HCT116 (cell line): ENCODE results near the gene PRICKLE2. TPM values are rescaled to one million over a fixed set of nuclear protein-coding genes. Genes with fewer than 3 reads are reported as not detected.

Experiments used
- ATAC-seq: fragments of 200-7000 bp; cut with Tn5 transposase; 2 replicates; pipeline ENCODE4 v1.9.1; 2020; ENCODE audit warnings: mild to moderate bottlenecking, moderate library complexity
- BruUV-seq: library from RNA; stranded (reverse); fragments of 400-500 nt; replicated peaks from 2 replicates; lab custom pipeline; 2021; lab: Mats Ljungman, UMichigan
- CTCF ChIA-PET: fragments of 300-600 bp; sonication (Branson Sonifier 250); formaldehyde crosslinking; loops from one replicate; lab custom pipeline; 2021; ENCODE audit warnings: antibody characterized with exemption; lab: Charles Lee
- POLR2A ChIA-PET: fragments of 300-600, 350-600 bp; sonication (Branson Sonifier 250); formaldehyde crosslinking; loops from one replicate; lab custom pipeline; 2021; ENCODE audit warnings: antibody characterized with exemption; lab: Charles Lee
- RAD21 ChIA-PET, 2 experiments: fragments of 300-600 bp; sonication (Branson Sonifier 250); formaldehyde crosslinking; loops; one replicate each; lab custom pipeline; 2023; ENCODE audit warnings: low total read pairs in 2 of 2; ENCODE audit not compliant: uncharacterized antibody in 2 of 2, unreplicated experiment in 2 of 2, low non-redundant PET in 1 of 2; lab: Charles Lee
- DNase-seq: peaks from one replicate; pipeline ENCODE4 v3.0.0-alpha.2; 2010; ENCODE audit warnings: low read depth, low spot score
- H2AFZ ChIP-seq: fragments of 200-600 bp; shearing (Covaris generic), sonication (generic); 2 replicates; pipeline ENCODE4 v1.6.1; 2017; ENCODE audit warnings: low read depth, mixed run types, mixed read lengths, antibody characterized with exemption, low read length; ENCODE audit not compliant: poor library complexity, severe bottlenecking
- H3K27ac ChIP-seq: 2 replicates; pipeline ENCODE4 v1.5.1; 2012; ENCODE audit warnings: low read depth, low read length
- H3K27me3 ChIP-seq: fragments of 200-600 bp; sonication (generic); 2 replicates; pipeline ENCODE4 v1.6.1; 2016; ENCODE audit warnings: mixed run types, low read length, mixed read lengths; ENCODE audit not compliant: insufficient read depth
- H3K36me3 ChIP-seq, 2 experiments: fragments of 200-500 bp in 1 of 2; fragments of 200-600 bp in 1 of 2; sonication (Bioruptor generic) in 1 of 2; sonication (generic) in 1 of 2; 2 replicates each; pipeline versions ENCODE4 v1.5.1 to v1.6.1; 2014 to 2016; ENCODE audit warnings: low read length in 2 of 2, inconsistent platforms in 1 of 2, mixed read lengths in 1 of 2, mixed run types in 1 of 2; ENCODE audit not compliant: insufficient read depth in 2 of 2, control insufficient read depth in 1 of 2
- H3K4me1 ChIP-seq, 2 experiments: fragments of 200-600 bp in 1 of 2; sonication (generic) in 1 of 2; 2 replicates each; pipeline versions ENCODE4 v1.5.1 to v1.6.1; 2012 to 2017; ENCODE audit warnings: low read length in 2 of 2, inconsistent platforms in 1 of 2, mild to moderate bottlenecking in 1 of 2, mixed read lengths in 1 of 2, mixed run types in 1 of 2, moderate library complexity in 1 of 2; ENCODE audit not compliant: insufficient read depth in 2 of 2, control insufficient read depth in 1 of 2
- H3K4me2 ChIP-seq: fragments of 200-600 bp; sonication (generic); 2 replicates; pipeline ENCODE4 v1.6.1; 2017; ENCODE audit warnings: mixed run types, low read length, mixed read lengths
- H3K4me3 ChIP-seq, 2 experiments: fragments of 200-600 bp in 1 of 2; sonication (generic) in 1 of 2; replicated peaks in 1 of 2; 2 replicates each; pipeline ENCODE4 v1.5.1; 2011 to 2016; ENCODE audit warnings: low read length in 2 of 2, control low read depth in 1 of 2, low read depth in 1 of 2, mild to moderate bottlenecking in 1 of 2, mixed read lengths in 1 of 2, mixed run types in 1 of 2
- H3K79me2 ChIP-seq: fragments of 200-600 bp; sonication (generic); 2 replicates; pipeline ENCODE4 v1.6.1; 2017; ENCODE audit warnings: mild to moderate bottlenecking, mixed run types, low read length, moderate library complexity, mixed read lengths; ENCODE audit not compliant: insufficient read depth
- H3K9ac ChIP-seq: fragments of 200-600 bp; sonication (generic); 2 replicates; pipeline ENCODE4 v1.6.1; 2016; ENCODE audit warnings: low read length, mixed read lengths
- H3K9me2 ChIP-seq: fragments of 200-600 bp; sonication (generic), shearing (Covaris generic); 2 replicates; pipeline ENCODE4 v1.6.1; 2017; ENCODE audit warnings: mixed run types, mild to moderate bottlenecking, moderate library complexity; ENCODE audit not compliant: insufficient read depth
- H3K9me3 ChIP-seq, 2 experiments: fragments of 200-500 bp in 1 of 2; fragments of 200-600 bp in 1 of 2; sonication (Bioruptor generic) in 1 of 2; sonication (generic) in 1 of 2; 2 replicates each; pipeline ENCODE4 v1.6.1; 2014 to 2017; ENCODE audit warnings: low read length in 2 of 2, mixed read lengths in 2 of 2, inconsistent platforms in 1 of 2, low read depth in 1 of 2, mild to moderate bottlenecking in 1 of 2, mixed run types in 1 of 2, moderate library complexity in 1 of 2; ENCODE audit not compliant: control insufficient read depth in 1 of 2, insufficient read depth in 1 of 2
- H4K20me1 ChIP-seq: fragments of 200-600 bp; sonication (generic), shearing (Covaris generic); 2 replicates; pipeline ENCODE4 v1.6.1; 2017; ENCODE audit warnings: mixed run types, mild to moderate bottlenecking, moderate library complexity; ENCODE audit not compliant: insufficient read depth
- ATF3 ChIP-seq: IDR thresholded peaks from 2 replicates; pipeline ENCODE4 v1.6.1; 2012
- CTCF ChIP-seq, 3 experiments: fragments of 200-600 bp in 1 of 3; sonication (generic) in 1 of 3; IDR thresholded peaks in 2 of 3; conservative IDR thresholded peaks in 1 of 3; 2 replicates each; pipeline ENCODE4 v1.5.1; 2012 to 2017; ENCODE audit warnings: low read depth in 2 of 3, low read length in 2 of 3, antibody characterized with exemption in 1 of 3, borderline replicate concordance in 1 of 3, control low read depth in 1 of 3, mild to moderate bottlenecking in 1 of 3, mixed read lengths in 1 of 3, mixed run types in 1 of 3, moderate library complexity in 1 of 3; ENCODE audit not compliant: insufficient read depth in 1 of 3
- ELF1 ChIP-seq: IDR thresholded peaks from 2 replicates; pipeline ENCODE4 v1.6.1; 2012; ENCODE audit warnings: low read depth, borderline replicate concordance
- EZH2 ChIP-seq: fragments of 200-600 bp; sonication (generic); IDR thresholded peaks from 2 replicates; pipeline ENCODE4 v1.6.1; 2017; ENCODE audit warnings: antibody characterized with exemption, mixed run types
- FOSL1 ChIP-seq: IDR thresholded peaks from 2 replicates; pipeline ENCODE4 v1.6.1; 2012; ENCODE audit warnings: low read depth
- POLR2A ChIP-seq: IDR thresholded peaks from 2 replicates; pipeline ENCODE4 v1.7.0; 2011; ENCODE audit warnings: borderline replicate concordance; ENCODE audit not compliant: insufficient read depth, insufficient read length; ENCODE audit errors: extremely low read depth
- POLR2AphosphoS5 ChIP-seq: IDR thresholded peaks from 2 replicates; pipeline ENCODE4 v1.6.1; 2011; ENCODE audit warnings: mild to moderate bottlenecking, low read depth, low read length, moderate library complexity
- RAD21 ChIP-seq: IDR thresholded peaks from 2 replicates; pipeline ENCODE4 v1.6.1; 2012; ENCODE audit warnings: low read depth, mild to moderate bottlenecking
- REST ChIP-seq: IDR thresholded peaks from 2 replicates; pipeline ENCODE4 v1.6.1; 2012; ENCODE audit warnings: low read depth
- SIN3A ChIP-seq: IDR thresholded peaks from 2 replicates; pipeline ENCODE4 v1.6.1; 2012; ENCODE audit warnings: low read depth
- TCF7L2 ChIP-seq: IDR thresholded peaks from 2 replicates; pipeline ENCODE4 v1.7.0; 2011; ENCODE audit warnings: borderline replicate concordance, inconsistent platforms; ENCODE audit not compliant: insufficient read depth, insufficient read length; ENCODE audit errors: extremely low read depth
- ZBTB33 ChIP-seq: IDR thresholded peaks from 2 replicates; pipeline ENCODE4 v1.6.1; 2011; ENCODE audit warnings: mild to moderate bottlenecking, low read length, moderate library complexity; ENCODE audit not compliant: insufficient replicate concordance; ENCODE audit errors: extremely low read depth
- ZNF274 ChIP-seq: fragments of 200-500 bp; sonication (Bioruptor generic); IDR thresholded peaks from 2 replicates; pipeline ENCODE4 v1.6.1; 2014; ENCODE audit warnings: mild to moderate bottlenecking, low read depth, low read length, inconsistent platforms
- intact Hi-C: fragments of 100-400 bp; cut with micrococcal nuclease; formaldehyde crosslinking; loops from 2 replicates; pipeline ENCODE4 v1.10.0; 2022
- total RNA-seq: library from RNA; stranded (reverse); gene quantifications from one replicate; pipeline ENCODE4 v1.2.1, GENCODE V29; 2021; ENCODE audit not compliant: unreplicated experiment

PRICKLE2 gene
- total RNA-seq, 1 experiment from 2014 or later, result 0.05 TPM

GRCh38 chr3:64214381-64215018 lies 10.8 kb downstream of the PRICKLE2 start:
- H2AFZ ChIP-seq, result no peak overlapping the region
- no peak for ATAC-seq
- intact Hi-C loops, result no loop called here
- no peak for DNase-seq
- H3K4me3 ChIP-seq, result no peak overlapping the region
- no TSS peak for BruUV-seq
- RAD21 ChIA-PET, result no interaction called here
- POLR2A ChIA-PET, result no interaction called here
- H3K27me3 ChIP-seq, result peaks cover 41% of the 10 kb centered on the region
- H3K4me1 ChIP-seq, result no peaks in the 10 kb centered on the region
- H3K27ac ChIP-seq, result no peak overlapping the region
- no peaks in the 10 kb centered on the region for H4K20me1 ChIP-seq
- H3K4me2 ChIP-seq, result no peak overlapping the region
- CTCF ChIA-PET, result no interaction called here
- no peaks in the 10 kb centered on the region for H3K79me2 ChIP-seq
- no peaks in the 10 kb centered on the region for H3K36me3 ChIP-seq
- no peak overlapping the region for H3K9ac ChIP-seq
- H3K9me3 ChIP-seq, result no peaks in the 10 kb centered on the region
- TF ChIP-seq ATF3 (no peak), POLR2A (no peak), ZNF274 (no peak), EZH2 (no peak), ZBTB33 (no peak), SIN3A (no peak), REST (no peak), CTCF (IDR thresholded peaks at IDR 0.05 in 2 of 3, conservative IDR thresholded peaks at IDR 0.05 in 1 of 3; ENCODE audit: borderline replicate concordance in 1 of 3, insufficient read depth in 1 of 3, low read depth in 2 of 3, low read length in 2 of 3) (no peak), FOSL1 (no peak), RAD21 (no peak), TCF7L2 (no peak), POLR2AphosphoS5 (no peak), ELF1 (no peak)
- no peaks in the 10 kb centered on the region for H3K9me2 ChIP-seq
